Fibroblast of skin of scalp (primary cell): Measurements from ENCODE around the gene ANKRD33.

Experiments used
- DNase-seq: peaks from one replicate; pipeline ENCODE4 v3.0.0-alpha.2; 2013

ANKRD33 gene

GRCh38 chr12:51860986-51861385 lies 26.9 kb upstream of the ANKRD33 start:
- DNase-seq = no peak

DNA sequence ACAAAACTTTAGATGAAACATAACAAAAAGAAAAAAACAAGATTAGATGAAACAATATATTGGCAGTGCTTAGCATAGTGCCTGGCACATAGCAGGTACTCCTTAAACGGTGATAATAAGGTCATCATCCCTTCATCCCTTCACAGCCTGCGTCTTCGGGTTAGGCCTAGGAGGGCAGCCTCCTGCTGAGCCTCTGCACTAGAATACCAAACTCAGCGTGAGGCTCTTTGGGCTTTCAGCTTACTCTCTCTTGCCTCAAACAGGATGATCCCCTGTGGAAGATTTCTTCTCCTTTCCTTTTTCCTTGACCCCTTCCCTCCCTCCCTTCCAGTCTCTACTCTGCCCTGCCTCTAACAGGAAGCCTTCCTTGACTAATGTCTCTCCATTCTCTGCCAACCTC lies 25.0 kb upstream of the ANKRD33 start:
- DNase-seq = no peak

GRCh38 chr12:51863363-51863932 lies 24.5 kb upstream of the ANKRD33 start:
- DNase-seq = peak; percentile 16

GRCh38 chr12:51863933-51864832 lies 23.7 kb upstream of the ANKRD33 start:
- DNase-seq = peak; percentile 34

DNA sequence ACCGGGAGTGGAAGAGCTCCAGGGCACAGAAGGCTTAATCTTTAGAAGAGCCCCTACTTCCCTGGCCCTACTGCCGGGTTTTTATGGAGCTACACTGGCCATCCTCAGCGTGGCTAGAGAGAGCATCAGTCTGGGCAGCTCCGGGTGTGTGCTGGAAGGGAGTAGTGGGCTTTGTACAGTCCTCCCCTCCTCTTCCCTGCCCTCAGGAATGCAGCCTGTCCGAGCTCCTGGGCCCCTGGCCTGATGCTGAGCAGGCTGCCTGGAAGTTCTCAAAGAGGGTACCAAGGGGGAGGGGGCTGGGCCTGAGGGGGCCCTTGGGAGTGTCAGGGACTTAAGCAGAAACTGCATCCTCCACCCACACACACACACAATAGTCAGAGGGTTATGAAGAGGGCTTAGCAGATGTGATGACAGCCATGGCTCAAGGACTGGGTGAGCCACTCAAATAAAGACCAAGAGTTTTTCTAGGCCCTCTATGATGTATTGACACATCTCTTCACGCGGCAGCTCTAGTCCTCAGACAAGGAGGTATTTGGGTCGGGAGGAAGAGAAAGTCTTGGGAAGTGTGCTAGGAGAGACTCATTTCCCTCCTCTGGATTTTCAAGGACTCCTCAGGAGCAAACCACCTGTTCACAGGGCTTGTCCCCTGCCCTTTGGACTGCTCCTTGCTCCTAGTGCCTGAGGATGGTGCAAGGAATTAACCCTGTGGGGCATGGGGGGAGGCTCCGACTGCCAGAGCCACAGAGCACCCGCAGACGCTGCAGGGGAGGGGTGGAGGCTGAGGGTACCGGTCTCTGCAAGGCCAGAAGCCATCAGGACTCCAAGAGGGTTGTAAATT lies 22.9 kb upstream of the ANKRD33 start:
- DNase-seq = peak; percentile 13

DNA sequence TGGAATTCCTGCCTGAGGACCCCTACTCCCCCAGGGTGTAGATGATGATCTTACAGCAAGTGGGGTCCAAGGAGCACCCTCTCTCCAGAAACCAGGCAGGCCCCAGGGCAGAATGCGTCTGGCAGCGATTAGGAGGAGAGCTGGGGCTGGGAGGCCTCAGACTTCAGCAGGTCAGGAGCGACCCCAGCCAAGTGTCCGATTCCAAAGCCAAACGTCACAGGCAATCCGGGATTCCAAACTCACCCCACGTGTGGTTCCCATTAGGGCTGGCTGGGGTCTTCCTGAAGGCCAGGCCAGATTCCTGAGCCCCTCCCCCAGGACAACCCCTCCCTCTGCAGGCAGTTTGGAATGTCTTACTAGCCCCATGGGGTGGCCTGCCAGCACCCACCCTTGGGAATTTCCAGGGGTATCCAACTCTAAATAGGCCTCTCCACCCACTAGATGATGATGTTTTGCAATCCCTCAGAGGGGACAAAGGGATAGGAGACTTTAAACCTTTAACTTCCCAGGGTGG lies 22.1 kb upstream of the ANKRD33 start:
- peak; percentile 14 for DNase-seq

DNA sequence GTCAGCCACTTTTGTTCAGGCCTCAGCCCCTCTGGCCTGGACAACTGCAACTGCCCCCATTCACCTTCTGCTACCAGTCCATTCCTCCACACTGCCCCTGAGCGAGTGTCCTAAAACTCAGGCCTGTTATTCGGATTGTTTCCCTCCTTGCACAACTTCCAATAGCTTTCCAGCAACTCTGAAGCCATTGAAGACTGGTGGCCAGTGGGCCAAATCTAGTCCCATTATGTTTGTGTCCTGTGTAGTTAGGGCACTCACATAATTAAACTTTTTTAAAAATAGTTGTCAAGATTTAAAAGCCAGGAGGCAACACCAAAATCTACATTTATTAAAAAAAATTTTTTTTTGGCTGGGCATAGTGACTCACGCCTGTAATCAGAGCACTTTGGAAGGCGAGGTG lies 21.6 kb upstream of the ANKRD33 start:
- no peak for DNase-seq

GRCh38 chr12:51866762-51867161 lies 21.1 kb upstream of the ANKRD33 start:
- no peak for DNase-seq

- DNase-seq = no peak
These were observed 20.5 kb upstream of the ANKRD33 start for GRCh38 chr12:51867371-51867770.

DNA sequence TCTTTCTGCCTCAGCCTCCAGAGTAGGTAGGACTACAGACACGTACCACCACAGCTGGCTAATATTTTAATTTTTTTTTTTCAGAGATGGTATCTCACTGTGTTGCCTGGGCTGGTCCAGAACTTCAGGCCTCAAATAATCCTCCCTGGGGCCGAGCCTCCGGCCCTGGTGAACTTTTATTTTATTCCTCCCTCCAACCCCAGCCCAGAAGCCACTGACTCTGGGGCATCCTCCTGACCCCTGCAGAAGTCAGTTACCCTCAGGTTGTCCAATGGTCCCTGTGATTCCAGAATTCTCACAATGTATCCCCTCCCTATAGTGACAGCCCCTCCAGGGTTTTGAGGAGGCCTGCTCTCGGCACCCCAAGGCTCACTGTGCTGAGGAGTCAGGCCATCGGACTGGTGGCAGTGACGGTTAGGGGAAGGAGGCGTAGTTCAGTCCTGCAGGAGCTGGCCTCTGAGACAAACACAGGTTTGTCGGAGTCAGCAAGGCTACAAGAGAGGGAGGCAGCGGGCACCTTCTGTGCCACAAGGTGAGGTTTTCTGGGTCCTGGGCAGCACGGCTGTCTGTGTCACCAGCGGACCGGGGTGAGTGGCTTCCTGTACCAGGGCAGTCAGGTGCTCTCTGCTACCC lies 20.0 kb upstream of the ANKRD33 start:
- DNase-seq = no peak

GRCh38 chr12:51868821-51869495 lies 18.9 kb upstream of the ANKRD33 start:
- DNase-seq = peak; percentile 27

GRCh38 chr12:51869496-51869865 lies 18.4 kb upstream of the ANKRD33 start:
- DNase-seq = no peak

DNA sequence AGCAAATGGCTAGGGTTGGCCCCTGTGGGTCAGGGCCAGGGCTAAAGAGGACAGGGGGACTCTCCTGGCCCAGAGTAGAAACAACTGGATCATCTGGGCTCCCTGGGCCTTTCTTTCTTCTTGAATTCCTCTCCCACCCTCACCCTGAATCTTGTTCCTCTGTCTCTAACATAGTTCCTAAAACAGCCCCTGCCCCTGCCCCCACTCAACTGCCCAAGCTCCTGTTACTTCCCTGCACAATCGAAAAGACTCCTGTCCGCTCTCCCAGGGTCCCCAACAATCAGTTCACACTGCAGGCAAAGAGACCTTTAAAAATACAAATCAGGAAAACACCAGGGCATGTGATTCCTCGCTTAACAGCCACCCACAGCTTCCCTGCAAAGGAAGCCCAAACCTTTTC lies 18.0 kb upstream of the ANKRD33 start:
- no peak for DNase-seq

DNA sequence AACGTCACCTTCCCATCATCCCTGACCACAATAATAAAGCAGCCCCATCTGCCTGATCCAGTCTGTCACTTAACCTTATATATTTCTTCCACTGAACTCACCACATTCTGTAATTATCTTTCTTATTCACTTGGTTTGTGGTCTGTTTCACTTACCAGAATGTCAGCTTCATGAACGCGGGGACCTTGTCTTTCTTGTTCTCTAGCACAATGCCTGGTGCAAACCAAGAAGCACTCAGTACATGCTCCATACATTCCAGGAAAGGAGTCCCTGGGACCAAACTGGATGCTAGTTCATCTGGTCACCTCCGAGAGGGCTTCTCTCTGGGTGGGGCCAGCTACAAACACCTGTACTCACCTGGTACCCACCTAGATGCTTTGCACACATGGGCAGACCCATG lies 17.4 kb upstream of the ANKRD33 start:
- DNase-seq = no peak

DNA sequence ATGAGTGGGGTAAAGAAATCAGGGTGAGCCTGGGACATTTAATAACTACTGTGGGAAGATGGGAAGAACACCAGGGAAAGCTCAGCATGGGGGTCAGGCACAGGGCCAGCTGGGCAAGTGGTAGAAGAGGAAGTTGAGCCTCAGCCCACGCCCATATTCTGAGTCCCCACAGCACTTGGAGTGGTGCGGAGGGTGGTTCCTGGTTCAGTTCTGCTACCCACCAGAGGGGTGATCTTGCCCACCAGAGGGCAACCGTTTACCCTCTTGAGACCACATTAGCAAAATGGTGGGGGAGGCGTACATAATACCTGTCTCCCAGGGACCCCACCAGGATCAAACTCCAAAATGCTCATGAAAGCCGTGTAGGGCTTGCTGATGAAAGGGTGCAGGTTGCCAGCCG lies 16.8 kb upstream of the ANKRD33 start:
- DNase-seq = no peak

DNA sequence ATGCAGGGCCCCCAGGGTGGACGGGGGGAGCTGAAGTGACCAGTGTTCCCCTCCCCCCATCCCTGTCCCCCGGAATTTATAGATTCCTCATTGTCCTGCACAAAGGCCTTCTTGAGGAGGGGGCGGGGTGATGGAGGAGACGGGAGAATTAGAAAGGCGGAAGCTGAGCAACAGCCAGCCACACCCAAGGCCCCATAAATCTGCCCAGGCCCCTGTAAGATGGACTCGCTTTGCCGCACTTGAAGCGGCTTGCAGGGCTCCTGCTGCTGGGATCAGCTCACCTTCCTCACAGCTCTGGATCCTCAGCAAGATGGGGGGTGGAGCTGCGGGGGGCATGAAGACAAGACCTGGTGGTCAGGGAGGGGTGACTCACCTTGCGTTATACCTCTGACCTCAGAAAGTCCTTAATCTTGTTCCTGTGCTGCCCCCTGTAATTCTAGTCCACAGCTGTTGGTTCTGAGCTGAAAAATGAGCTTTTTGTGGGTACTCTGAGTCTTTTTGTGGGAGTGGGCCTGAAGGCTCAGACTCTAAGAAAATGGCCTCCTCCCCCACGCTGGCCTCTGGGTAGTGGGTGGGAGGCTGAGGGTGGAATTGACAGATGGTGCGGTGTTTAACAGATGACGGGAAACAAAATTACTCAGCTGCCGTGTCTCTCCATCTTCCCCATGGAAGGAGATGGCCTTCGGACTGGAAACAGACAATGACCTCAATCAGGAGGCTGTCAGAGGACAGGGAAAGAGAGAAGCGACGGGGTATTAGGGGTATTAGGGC lies 15.8 kb upstream of the ANKRD33 start:
- DNase-seq = no peak

- no peak for DNase-seq
These were observed 15.3 kb upstream of the ANKRD33 start for GRCh38 chr12:51872689-51872981.

GRCh38 chr12:51873251-51873994 lies 14.5 kb upstream of the ANKRD33 start:
- DNase-seq = no peak

- DNase-seq = peak; percentile 43
These were observed 13.9 kb upstream of the ANKRD33 start for GRCh38 chr12:51874000-51874399.

DNA sequence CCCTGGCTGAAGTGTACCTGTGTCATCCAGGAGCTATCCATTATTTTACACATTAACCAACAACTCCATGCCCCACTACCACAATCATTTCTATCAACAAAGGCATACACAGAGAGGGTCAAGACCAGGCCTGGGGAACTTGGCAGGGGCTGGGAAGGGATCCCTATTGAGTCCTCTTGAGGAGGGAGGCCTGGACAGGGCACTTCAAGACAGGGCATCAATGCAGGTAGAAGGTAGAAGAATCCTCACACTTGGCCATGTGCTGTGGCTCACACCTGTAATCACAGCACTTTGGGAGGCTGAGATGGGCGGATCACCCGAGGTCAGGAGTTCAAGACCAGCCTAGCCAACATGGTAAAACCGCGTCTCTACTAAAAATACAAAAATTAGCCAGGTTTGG lies 13.4 kb upstream of the ANKRD33 start:
- DNase-seq = no peak

GRCh38 chr12:51879102-51879501 lies 8.8 kb upstream of the ANKRD33 start:
- no peak for DNase-seq
